Mesenchymal stem cell (in vitro differentiated cells and primary cell): ENCODE measurements around the gene HSD17B4. TPM values are rescaled to one million over a fixed set of nuclear protein-coding genes. Genes with fewer than 3 reads are reported as not detected.

Experiments used
- small RNA-seq: library from polyadenylated mRNA; stranded (forward); fragments of <200 nt; extraction: miRNeasy Mini kit (QIAGEN cat#:217004); gene quantifications from one replicate; pipeline ENCODE3, GENCODE V24; 2013; ENCODE audit warnings: low read depth

The HSD17B4 gene

Small RNA genes lying within 50 kb of the gene (small RNA-seq; reads per million reads assigned to genes)
- not detected for gene RNA5SP190
